SK-N-MC (cell line): ENCODE measurements around the gene CEACAM20.

Experiments
- EZH2 ChIP-seq: fragments of 200-600 bp; sonication (generic); IDR thresholded peaks from one replicate; pipeline ENCODE4 v1.6.1; 2017; ENCODE audit warnings: antibody characterized with exemption
- POLR2AphosphoS5 ChIP-seq: IDR thresholded peaks from 2 replicates; pipeline ENCODE4 v1.6.1; 2012; ENCODE audit warnings: mild to moderate bottlenecking, low read depth, low read length, borderline replicate concordance

- TF ChIP-seq POLR2AphosphoS5 (no peak), EZH2 (no peak)
These were observed 9.9 kb upstream of the CEACAM20 start for GRCh38 chr19:44539236-44539826.
